ENCODE measurements around the gene ZBTB20. TPM values are rescaled to one million over a fixed set of nuclear protein-coding genes. Genes with fewer than 3 reads are reported as not detected.

The ZBTB20 gene
- polyA plus RNA-seq, 3 donors: 1.3 to 3.2 (median 2.0) TPM

DNA sequence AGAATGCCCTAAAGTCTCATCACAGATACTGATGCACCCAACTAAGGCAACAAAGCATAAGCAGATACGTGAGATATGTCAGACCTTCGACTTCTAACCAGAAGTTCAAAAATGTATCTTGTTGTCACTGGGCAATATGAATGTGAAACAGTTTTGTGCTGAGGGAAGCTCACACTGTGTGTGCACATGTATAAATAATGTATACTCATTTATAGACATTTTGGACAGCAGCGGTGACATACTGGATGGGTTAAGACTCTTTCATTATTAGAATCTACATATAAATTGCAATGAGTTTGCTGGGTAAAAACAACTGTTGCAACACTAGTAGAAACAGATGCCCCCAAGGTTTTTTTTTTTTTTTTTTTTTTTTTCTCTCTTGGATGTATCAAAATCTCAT, 815.4 kb downstream of the ZBTB20 start:
- Mint-ChIP-seq H3K4me1 (no peaks in the 10 kb centered on the region), H3K36me3 (peaks cover 0 to 3% of the 10 kb centered on the region in 2 donors), H3K27me3 (ENCODE audit: low read depth in 3 of 3) (no peaks in the 10 kb centered on the region), H3K27ac (no peak overlapping the region), H3K4me3 (no peak overlapping the region), H3K9me3 (peaks cover 0 to 2% (median 0%) of the 10 kb centered on the region in 7 donors)
- Histone ChIP-seq H4K20me1 (ENCODE audit: insufficient read depth, low read length) (no peaks in the 10 kb centered on the region), H3K79me2 (ENCODE audit: insufficient read depth, low read length) (no peaks in the 10 kb centered on the region), H2AFZ (ENCODE audit: insufficient read depth, low read depth, low read length, poor library complexity, severe bottlenecking) (no peak overlapping the region), H3K4me1 (ENCODE audit: control insufficient read depth in 1 of 2, insufficient read depth in 2 of 2, low read length in 2 of 2) (no peaks in the 10 kb centered on the region), H3K9me3 (replicated peaks in 1 of 2; ENCODE audit: control insufficient read depth in 1 of 2, insufficient read depth in 1 of 2, low read length in 2 of 2) (no peaks in the 10 kb centered on the region), H3K27ac (ENCODE audit: low read depth in 1 of 2, low read length in 2 of 2) (no peak overlapping the region), H3K4me3 (replicated peaks in 1 of 3; ENCODE audit: low read depth in 2 of 3, low read length in 3 of 3) (no peak overlapping the region), H3K4me2 (replicated peaks; ENCODE audit: extremely low read depth, low read length, poor library complexity, severe bottlenecking) (no peak overlapping the region), H3K9ac (ENCODE audit: insufficient read depth, low read length, poor library complexity, severe bottlenecking) (no peak overlapping the region), H3K36me3 (replicated peaks in 1 of 2; ENCODE audit: control insufficient read depth in 1 of 2, insufficient read depth in 2 of 2, low read length in 2 of 2) (no peaks in the 10 kb centered on the region), H3K27me3 (ENCODE audit: control insufficient read depth in 2 of 2, insufficient read depth in 2 of 2, low read length in 2 of 2) (no peaks in the 10 kb centered on the region)
- WGBS (ENCODE audit: insufficient coverage): no CpG with 5 or more reads among the region's 3 CpGs
- DNase-seq: no peak
- TF ChIP-seq CTCF (IDR thresholded peaks at IDR 0.05): no peak
- intact Hi-C loops (cut with micrococcal nuclease): no loop called here

DNA sequence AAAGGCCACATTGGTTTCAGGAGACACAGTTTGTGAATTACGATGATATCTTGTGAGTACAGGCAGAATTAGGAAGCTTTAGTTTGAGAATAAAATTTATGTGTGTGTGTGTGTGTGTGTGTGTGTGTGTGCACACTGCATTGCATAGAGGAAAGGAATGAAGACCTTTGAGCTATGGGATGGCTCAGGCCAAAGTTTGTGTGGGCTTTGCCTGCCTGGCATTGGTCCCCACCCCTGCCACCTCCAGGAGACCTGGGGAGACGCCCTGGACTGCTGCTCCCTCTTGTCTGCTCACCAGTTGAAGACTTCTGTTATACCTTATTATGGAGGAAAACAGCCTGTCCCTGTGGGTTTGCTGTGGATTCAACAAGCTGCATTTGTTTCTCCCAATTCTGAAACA, 816.1 kb downstream of the ZBTB20 start:
- Mint-ChIP-seq H3K36me3 (peaks cover 0 to 3% of the 10 kb centered on the region in 2 donors), H3K4me3 (no peak overlapping the region), H3K9me3 (peaks cover 0 to 2% (median 0%) of the 10 kb centered on the region in 7 donors), H3K27ac (no peak overlapping the region), H3K27me3 (ENCODE audit: low read depth in 3 of 3) (no peaks in the 10 kb centered on the region), H3K4me1 (no peaks in the 10 kb centered on the region)
- H2AFZ ChIP-seq (ENCODE audit: insufficient read depth, low read depth, low read length, poor library complexity, severe bottlenecking): no peak overlapping the region
- H4K20me1 ChIP-seq (ENCODE audit: insufficient read depth, low read length): no peaks in the 10 kb centered on the region
- no peak for DNase-seq
- H3K27me3 ChIP-seq (ENCODE audit: control insufficient read depth in 2 of 2, insufficient read depth in 2 of 2, low read length in 2 of 2): no peaks in the 10 kb centered on the region
- no peaks in the 10 kb centered on the region for H3K4me1 ChIP-seq (ENCODE audit: control insufficient read depth in 1 of 2, insufficient read depth in 2 of 2, low read length in 2 of 2)
- H3K4me3 ChIP-seq (replicated peaks in 1 of 3; ENCODE audit: low read depth in 2 of 3, low read length in 3 of 3): no peak overlapping the region
- H3K27ac ChIP-seq (ENCODE audit: low read depth in 1 of 2, low read length in 2 of 2): no peak overlapping the region
- TF ChIP-seq CTCF (IDR thresholded peaks at IDR 0.05): no peak
- H3K9me3 ChIP-seq (replicated peaks in 1 of 2; ENCODE audit: control insufficient read depth in 1 of 2, insufficient read depth in 1 of 2, low read length in 2 of 2): no peaks in the 10 kb centered on the region
- 100% methylated on average over 1 of the region's 2 CpGs for whole genome bisulfite sequencing (ENCODE audit: insufficient coverage)
- H3K79me2 ChIP-seq (ENCODE audit: insufficient read depth, low read length): no peaks in the 10 kb centered on the region
- H3K9ac ChIP-seq (ENCODE audit: insufficient read depth, low read length, poor library complexity, severe bottlenecking): no peak overlapping the region
- intact Hi-C loops (cut with micrococcal nuclease): no loop called here
- H3K36me3 ChIP-seq (replicated peaks in 1 of 2; ENCODE audit: control insufficient read depth in 1 of 2, insufficient read depth in 2 of 2, low read length in 2 of 2): no peaks in the 10 kb centered on the region
- H3K4me2 ChIP-seq (replicated peaks; ENCODE audit: extremely low read depth, low read length, poor library complexity, severe bottlenecking): no peak overlapping the region

Data from CD14-positive monocyte (primary cell).